ENCODE results near the gene INTS2.
"Not testable (repeated sequence)": the region's sequence is repeated elsewhere in the genome, so short reads cannot be mapped to it uniquely, and the experiment has no call there.

INTS2 gene

GRCh38 chr17:61885865-61886264 lies 41.9 kb downstream of the INTS2 start:
- not testable (repeated sequence) for H3K9me3 ChIP-seq (ENCODE audit: control insufficient read depth, low read depth, low read length); H3K9ac ChIP-seq (ENCODE audit: low read length); H3K27me3 ChIP-seq (ENCODE audit: control insufficient read depth, insufficient read depth, low read length); H3K27ac ChIP-seq (ENCODE audit: low read length); H3K4me3 ChIP-seq (ENCODE audit: low read length); H3K4me1 ChIP-seq (ENCODE audit: control insufficient read depth, low read depth, low read length)
- peaks cover 20% of the 10 kb centered on the region for H3K36me3 ChIP-seq (ENCODE audit: control insufficient read depth, low read depth, low read length)

DNA sequence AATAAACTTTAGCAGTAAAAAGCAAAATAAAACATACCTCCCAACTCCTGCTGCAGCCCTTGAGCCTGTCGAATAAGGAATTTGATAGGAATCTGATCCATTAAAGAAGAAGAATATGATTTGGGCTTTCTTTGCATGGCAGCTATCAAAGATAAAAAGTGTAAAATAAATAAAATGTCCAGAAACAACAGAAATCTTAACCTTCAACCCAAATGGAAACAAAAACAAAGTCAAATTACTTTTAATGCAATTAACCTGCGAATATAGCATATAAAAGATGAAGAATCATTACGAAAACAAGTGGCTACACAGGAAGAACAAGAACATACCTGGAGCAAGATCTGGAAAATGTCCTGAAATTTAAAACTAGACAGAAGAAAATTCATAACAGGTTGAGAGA lies 42.9 kb downstream of the INTS2 start:
- Histone ChIP-seq H3K36me3 (ENCODE audit: control insufficient read depth, low read depth, low read length) (peaks cover 20% of the 10 kb centered on the region), H3K27ac (ENCODE audit: low read length) (no peak overlapping the region), H3K27me3 (ENCODE audit: control insufficient read depth, insufficient read depth, low read length) (no peaks in the 10 kb centered on the region), H3K9ac (ENCODE audit: low read length) (no peak overlapping the region), H3K4me1 (ENCODE audit: control insufficient read depth, low read depth, low read length) (no peaks in the 10 kb centered on the region), H3K9me3 (ENCODE audit: control insufficient read depth, low read depth, low read length) (no peaks in the 10 kb centered on the region), H3K4me3 (ENCODE audit: low read length) (no peak overlapping the region)

DNA sequence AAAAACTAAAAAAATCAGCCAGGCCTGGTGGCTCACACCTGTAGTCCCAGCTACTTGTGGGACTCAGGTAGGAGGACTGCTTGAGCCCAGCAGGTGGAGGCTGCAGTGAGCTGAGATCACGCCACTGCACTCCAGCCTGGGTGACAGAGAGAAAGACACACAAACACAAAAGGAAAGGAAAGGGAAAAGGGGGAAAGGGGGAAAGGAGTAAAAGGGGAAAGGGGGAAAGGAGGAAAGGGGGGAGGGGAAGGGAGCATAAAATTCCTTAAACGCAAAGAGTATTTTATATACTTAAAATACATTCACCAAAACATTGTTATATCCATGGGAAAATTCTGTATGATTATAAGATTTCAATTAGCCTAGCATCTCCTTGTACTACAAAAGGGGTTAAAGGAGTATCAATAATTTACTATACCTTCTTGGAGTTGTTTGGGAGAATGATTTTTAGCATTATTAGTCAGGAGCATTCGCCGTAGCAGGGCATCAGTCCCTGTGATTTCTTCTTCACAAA lies 47.1 kb downstream of the INTS2 start:
- no peaks in the 10 kb centered on the region for H3K4me1 ChIP-seq (ENCODE audit: control insufficient read depth, low read depth, low read length)
- H3K9ac ChIP-seq (ENCODE audit: low read length), result no peak overlapping the region
- no peak overlapping the region for H3K4me3 ChIP-seq (ENCODE audit: low read length)
- no peak overlapping the region for H3K27ac ChIP-seq (ENCODE audit: low read length)
- no peaks in the 10 kb centered on the region for H3K27me3 ChIP-seq (ENCODE audit: control insufficient read depth, insufficient read depth, low read length)
- peaks cover 26% of the 10 kb centered on the region for H3K36me3 ChIP-seq (ENCODE audit: control insufficient read depth, low read depth, low read length)
- no peaks in the 10 kb centered on the region for H3K9me3 ChIP-seq (ENCODE audit: control insufficient read depth, low read depth, low read length)

GRCh38 chr17:61878984-61879612 lies 48.7 kb downstream of the INTS2 start:
- H3K9me3 ChIP-seq (ENCODE audit: control insufficient read depth, low read depth, low read length), result no peaks in the 10 kb centered on the region
- H3K27me3 ChIP-seq (ENCODE audit: control insufficient read depth, insufficient read depth, low read length), result no peaks in the 10 kb centered on the region
- H3K27ac ChIP-seq (ENCODE audit: low read length), result no peak overlapping the region
- H3K4me3 ChIP-seq (ENCODE audit: low read length), result no peak overlapping the region
- peaks cover 25% of the 10 kb centered on the region for H3K36me3 ChIP-seq (ENCODE audit: control insufficient read depth, low read depth, low read length)
- no peak overlapping the region for H3K9ac ChIP-seq (ENCODE audit: low read length)
- no peaks in the 10 kb centered on the region for H3K4me1 ChIP-seq (ENCODE audit: control insufficient read depth, low read depth, low read length)

- Histone ChIP-seq H3K4me1 (ENCODE audit: control insufficient read depth, low read depth, low read length) (no peaks in the 10 kb centered on the region), H3K9me3 (ENCODE audit: control insufficient read depth, low read depth, low read length) (no peaks in the 10 kb centered on the region), H3K36me3 (ENCODE audit: control insufficient read depth, low read depth, low read length) (peaks cover 27% of the 10 kb centered on the region), H3K27me3 (ENCODE audit: control insufficient read depth, insufficient read depth, low read length) (no peaks in the 10 kb centered on the region), H3K27ac (ENCODE audit: low read length) (no peak overlapping the region), H3K9ac (ENCODE audit: low read length) (no peak overlapping the region), H3K4me3 (ENCODE audit: low read length) (no peak overlapping the region)
Observed at GRCh38 chr17:61878520-61878919, 49.3 kb downstream of the INTS2 start.

DNA sequence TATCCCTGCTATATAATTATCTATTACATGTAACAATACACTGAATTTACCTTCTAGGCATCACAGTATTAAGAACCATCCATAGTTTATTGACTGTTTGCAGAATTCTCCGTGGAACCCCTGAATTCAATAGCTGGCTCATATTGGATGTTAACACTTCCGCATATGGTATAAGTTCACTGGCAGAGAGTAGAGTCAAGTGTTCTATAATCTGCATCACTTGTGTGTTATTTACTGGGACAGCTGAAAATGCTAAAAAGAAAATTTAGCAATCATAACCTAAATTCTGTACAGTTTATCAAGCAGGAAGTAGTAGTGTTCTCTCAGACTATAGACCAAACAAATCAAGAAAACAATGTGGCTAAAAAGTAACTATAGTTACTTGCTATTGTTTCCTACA lies 49.9 kb downstream of the INTS2 start:
- no peaks in the 10 kb centered on the region for H3K4me1 ChIP-seq (ENCODE audit: control insufficient read depth, low read depth, low read length)
- H3K36me3 ChIP-seq (ENCODE audit: control insufficient read depth, low read depth, low read length), result peaks cover 26% of the 10 kb centered on the region
- H3K27ac ChIP-seq (ENCODE audit: low read length), result no peak overlapping the region
- H3K9ac ChIP-seq (ENCODE audit: low read length), result no peak overlapping the region
- no peaks in the 10 kb centered on the region for H3K27me3 ChIP-seq (ENCODE audit: control insufficient read depth, insufficient read depth, low read length)
- H3K9me3 ChIP-seq (ENCODE audit: control insufficient read depth, low read depth, low read length), result no peaks in the 10 kb centered on the region
- no peak overlapping the region for H3K4me3 ChIP-seq (ENCODE audit: low read length)

- Histone ChIP-seq H3K27me3 (ENCODE audit: control insufficient read depth, insufficient read depth, low read length) (no peaks in the 10 kb centered on the region), H3K9me3 (ENCODE audit: control insufficient read depth, low read depth, low read length) (no peaks in the 10 kb centered on the region), H3K27ac (ENCODE audit: low read length) (no peak overlapping the region), H3K4me1 (ENCODE audit: control insufficient read depth, low read depth, low read length) (no peaks in the 10 kb centered on the region), H3K36me3 (ENCODE audit: control insufficient read depth, low read depth, low read length) (peaks cover 29% of the 10 kb centered on the region), H3K4me3 (ENCODE audit: low read length) (no peak overlapping the region), H3K9ac (ENCODE audit: low read length) (no peak overlapping the region)
Observed at GRCh38 chr17:61875804-61876203, 52.0 kb downstream of the INTS2 start.

DNA sequence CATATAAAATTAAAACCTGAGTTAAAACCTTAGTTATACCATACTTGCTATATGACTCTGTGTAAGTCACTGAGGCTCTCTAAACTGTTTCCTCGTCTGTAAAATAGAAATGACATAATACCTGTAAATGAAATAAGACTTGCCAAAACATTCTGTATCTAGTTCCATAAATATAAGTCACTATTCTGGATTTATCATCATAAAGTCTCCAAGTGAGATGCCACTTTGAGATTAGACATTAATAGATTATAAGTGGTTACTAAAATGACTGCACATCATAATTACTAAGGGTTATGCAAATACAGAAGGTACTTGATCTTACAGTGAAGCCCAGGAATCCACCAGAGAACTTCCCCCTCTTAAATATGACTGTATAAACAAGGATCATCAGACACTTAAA lies 52.5 kb downstream of the INTS2 start:
- Histone ChIP-seq H3K36me3 (ENCODE audit: control insufficient read depth, low read depth, low read length) (peaks cover 33% of the 10 kb centered on the region), H3K4me1 (ENCODE audit: control insufficient read depth, low read depth, low read length) (no peaks in the 10 kb centered on the region), H3K9me3 (ENCODE audit: control insufficient read depth, low read depth, low read length) (no peaks in the 10 kb centered on the region), H3K27ac (ENCODE audit: low read length) (no peak overlapping the region), H3K4me3 (ENCODE audit: low read length) (no peak overlapping the region), H3K9ac (ENCODE audit: low read length) (no peak overlapping the region), H3K27me3 (ENCODE audit: control insufficient read depth, insufficient read depth, low read length) (no peaks in the 10 kb centered on the region)

- Histone ChIP-seq H3K9ac (ENCODE audit: low read length) (no peak overlapping the region), H3K27me3 (ENCODE audit: control insufficient read depth, insufficient read depth, low read length) (no peaks in the 10 kb centered on the region), H3K4me3 (ENCODE audit: low read length) (no peak overlapping the region), H3K27ac (ENCODE audit: low read length) (no peak overlapping the region), H3K9me3 (ENCODE audit: control insufficient read depth, low read depth, low read length) (no peaks in the 10 kb centered on the region), H3K4me1 (ENCODE audit: control insufficient read depth, low read depth, low read length) (no peaks in the 10 kb centered on the region), H3K36me3 (ENCODE audit: control insufficient read depth, low read depth, low read length) (peaks cover 45% of the 10 kb centered on the region)
Observed at GRCh38 chr17:61874075-61874474, 53.7 kb downstream of the INTS2 start.

- Histone ChIP-seq H3K9ac (ENCODE audit: low read length) (no peak overlapping the region), H3K4me1 (ENCODE audit: control insufficient read depth, low read depth, low read length) (no peaks in the 10 kb centered on the region), H3K27ac (ENCODE audit: low read length) (no peak overlapping the region), H3K4me3 (ENCODE audit: low read length) (no peak overlapping the region), H3K36me3 (ENCODE audit: control insufficient read depth, low read depth, low read length) (peaks cover 57% of the 10 kb centered on the region), H3K9me3 (ENCODE audit: control insufficient read depth, low read depth, low read length) (no peaks in the 10 kb centered on the region), H3K27me3 (ENCODE audit: control insufficient read depth, insufficient read depth, low read length) (no peaks in the 10 kb centered on the region)
Observed at GRCh38 chr17:61872099-61872498, 55.7 kb downstream of the INTS2 start.

GRCh38 chr17:61869138-61869537 lies 58.6 kb downstream of the INTS2 start:
- Histone ChIP-seq H3K4me3 (ENCODE audit: low read length) (no peak overlapping the region), H3K9me3 (ENCODE audit: control insufficient read depth, low read depth, low read length) (no peaks in the 10 kb centered on the region), H3K9ac (ENCODE audit: low read length) (no peak overlapping the region), H3K27me3 (ENCODE audit: control insufficient read depth, insufficient read depth, low read length) (no peaks in the 10 kb centered on the region), H3K36me3 (ENCODE audit: control insufficient read depth, low read depth, low read length) (peaks cover 45% of the 10 kb centered on the region), H3K4me1 (ENCODE audit: control insufficient read depth, low read depth, low read length) (no peaks in the 10 kb centered on the region), H3K27ac (ENCODE audit: low read length) (no peak overlapping the region)

DNA sequence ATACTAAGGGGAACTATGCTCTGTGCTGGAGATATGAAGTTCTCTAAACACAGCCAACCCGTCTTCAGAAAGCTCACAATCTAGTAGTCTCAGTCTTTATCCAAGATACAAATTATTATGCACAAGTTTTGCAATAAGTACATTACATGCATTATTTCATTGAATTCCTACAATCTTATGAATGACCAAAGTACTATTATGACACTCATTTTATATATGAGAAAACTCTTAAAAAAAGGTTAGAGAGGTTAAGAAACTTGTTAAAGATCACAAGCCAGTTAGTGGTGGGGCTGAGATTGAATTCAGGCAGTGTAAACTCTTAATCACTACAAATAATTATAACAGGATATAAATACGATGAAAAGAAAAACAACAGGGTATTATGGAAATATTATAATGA lies 59.7 kb downstream of the INTS2 start:
- Histone ChIP-seq H3K36me3 (ENCODE audit: control insufficient read depth, low read depth, low read length) (peaks cover 41% of the 10 kb centered on the region), H3K9ac (ENCODE audit: low read length) (no peak overlapping the region), H3K27me3 (ENCODE audit: control insufficient read depth, insufficient read depth, low read length) (no peaks in the 10 kb centered on the region), H3K4me1 (ENCODE audit: control insufficient read depth, low read depth, low read length) (no peaks in the 10 kb centered on the region), H3K27ac (ENCODE audit: low read length) (no peak overlapping the region), H3K4me3 (ENCODE audit: low read length) (no peak overlapping the region), H3K9me3 (ENCODE audit: control insufficient read depth, low read depth, low read length) (no peaks in the 10 kb centered on the region)

Measured in iPS-18a (cell line).